GM21786 (cell line): ENCODE measurements around the gene TTC33.
A peak's percentile ranks its signal among the peaks of the same experiment; 100 is the strongest.

Source experiments
- ATAC-seq: cut with Tn5 transposase; IDR thresholded peaks from one replicate; pipeline ENCODE4 v1.9.1; 2021; ENCODE audit not compliant: unreplicated experiment

TTC33 gene

DNA sequence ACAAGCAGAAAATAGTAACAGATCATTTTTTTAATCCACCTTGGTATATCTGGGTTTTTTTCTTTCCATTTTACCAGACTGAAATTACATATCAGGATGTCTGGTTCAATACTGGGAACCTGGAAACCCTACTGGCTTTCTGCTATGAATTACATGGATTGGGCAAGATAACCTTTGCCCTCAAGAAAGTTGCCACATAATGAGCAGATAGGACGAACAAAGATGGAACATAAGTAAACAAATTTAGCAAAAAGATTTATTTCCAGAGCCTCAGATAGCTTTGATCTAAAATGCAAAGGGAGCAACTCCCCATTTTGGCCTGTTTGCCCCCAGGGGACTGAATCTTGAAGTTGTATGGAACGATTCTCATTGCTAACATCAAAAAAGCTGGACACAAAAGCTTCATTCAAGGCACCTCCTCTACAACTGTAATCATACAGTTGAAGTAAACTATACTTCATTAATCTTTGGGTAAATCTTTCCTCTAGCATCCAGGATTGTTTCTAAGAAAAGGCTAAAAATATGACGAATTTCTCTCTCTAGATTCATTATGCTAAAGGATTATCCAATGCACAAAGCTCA is 207.7 kb downstream of the TTC33 start:
- no peak for ATAC-seq

DNA sequence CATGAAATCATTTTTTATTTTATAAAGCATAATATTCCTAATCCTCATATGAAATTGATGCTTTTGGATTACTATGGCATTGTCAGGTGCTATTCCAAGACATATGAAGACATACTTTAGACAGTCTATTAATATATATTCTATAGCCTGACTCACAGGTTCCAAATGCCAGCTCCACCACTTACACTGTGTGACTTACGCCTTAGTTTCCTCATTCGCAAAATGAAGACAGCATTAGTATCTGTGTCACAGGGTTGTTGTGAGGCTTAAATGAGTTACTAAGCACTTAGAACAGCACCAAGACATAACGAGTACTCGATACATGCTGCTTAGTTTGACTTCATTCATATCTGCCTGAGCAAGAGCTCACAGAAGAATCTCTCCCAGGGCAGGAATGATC is 208.2 kb downstream of the TTC33 start:
- no peak for ATAC-seq

DNA sequence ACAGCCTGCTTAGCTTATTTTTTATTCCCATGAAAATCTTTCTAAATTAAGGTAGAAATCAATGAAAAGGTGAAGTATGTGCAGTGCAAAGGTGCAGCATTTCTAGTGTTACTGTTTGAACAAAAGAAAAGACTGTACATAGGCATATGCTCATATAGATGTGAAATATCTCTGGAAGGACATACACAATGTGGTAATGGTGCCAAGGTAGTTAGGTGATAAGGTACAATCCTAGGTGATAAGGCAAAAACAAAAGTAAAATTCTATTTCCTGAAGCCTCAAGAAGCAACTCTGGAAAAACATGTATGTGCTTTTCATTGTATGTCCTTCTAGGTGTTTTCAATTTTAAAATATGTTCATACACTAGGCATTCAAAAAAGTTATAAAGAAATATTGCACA is 215.5 kb downstream of the TTC33 start:
- ATAC-seq = no peak

DNA sequence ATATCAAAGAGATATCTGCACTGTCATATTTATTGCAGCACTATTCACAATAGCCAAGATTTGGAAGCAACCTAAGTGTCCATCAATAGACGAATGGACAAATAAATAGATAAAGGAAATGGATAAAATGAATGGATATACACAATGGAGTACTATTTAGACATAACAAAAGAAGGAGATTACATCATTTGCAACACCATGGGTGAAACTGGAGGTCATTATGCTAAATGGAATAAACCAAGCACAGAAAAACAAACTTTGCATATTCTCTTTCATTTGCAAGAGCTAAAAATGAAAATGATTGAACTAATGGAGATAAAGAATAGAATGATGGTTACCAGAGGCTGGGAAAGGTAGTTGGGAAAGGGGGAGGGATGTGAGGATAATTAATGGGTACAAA is 231.1 kb downstream of the TTC33 start:
- no peak for ATAC-seq

DNA sequence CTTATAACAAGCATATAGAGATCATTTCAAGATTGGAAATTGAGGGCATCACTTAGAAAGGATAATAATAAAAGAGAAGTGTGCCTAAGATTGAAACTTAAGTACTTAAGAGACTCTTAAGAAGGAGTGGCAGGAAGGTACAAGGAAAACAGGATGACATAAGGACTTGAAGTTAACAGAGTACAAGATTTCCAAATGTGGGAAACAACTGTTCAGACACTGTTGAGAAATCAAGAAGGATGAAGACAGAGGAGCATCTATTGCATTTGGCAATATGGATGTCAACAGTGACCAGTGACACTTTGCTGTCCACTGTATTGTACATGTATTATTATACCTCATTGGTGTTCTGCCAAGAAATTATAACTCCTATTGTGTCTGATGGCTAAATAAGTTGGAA is 233.8 kb downstream of the TTC33 start:
- ATAC-seq = no peak

DNA sequence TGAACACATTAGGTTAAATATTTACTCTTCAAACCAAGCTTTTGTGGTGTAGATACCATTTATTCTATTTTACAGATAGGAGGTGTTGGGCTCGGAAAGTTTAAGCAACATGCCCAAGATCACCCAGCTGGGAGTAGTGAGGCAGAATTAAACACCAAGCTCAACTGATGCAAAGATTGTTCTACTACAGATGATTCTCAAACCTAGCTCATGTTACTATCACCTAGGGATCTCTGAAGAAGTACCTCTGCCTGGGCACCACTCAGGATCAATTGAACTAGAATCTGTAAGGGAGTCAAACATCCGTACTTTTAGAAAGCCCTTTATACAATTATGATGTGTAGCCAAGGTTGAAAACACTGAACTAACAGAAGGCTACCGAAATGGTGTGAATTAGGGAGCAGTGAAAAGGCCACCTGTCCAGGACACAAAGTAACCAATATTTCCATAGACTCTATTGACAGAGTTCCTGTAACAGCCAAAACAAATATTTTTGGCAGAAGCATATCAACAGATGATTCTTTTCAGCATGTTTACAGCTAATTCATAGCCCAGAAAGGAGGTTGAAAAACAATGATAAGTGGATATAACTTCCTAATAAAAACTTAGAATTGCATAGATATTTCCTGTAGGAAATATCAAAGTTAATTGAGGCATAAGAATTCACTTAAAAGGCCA is 234.5 kb downstream of the TTC33 start:
- ATAC-seq = no peak

DNA sequence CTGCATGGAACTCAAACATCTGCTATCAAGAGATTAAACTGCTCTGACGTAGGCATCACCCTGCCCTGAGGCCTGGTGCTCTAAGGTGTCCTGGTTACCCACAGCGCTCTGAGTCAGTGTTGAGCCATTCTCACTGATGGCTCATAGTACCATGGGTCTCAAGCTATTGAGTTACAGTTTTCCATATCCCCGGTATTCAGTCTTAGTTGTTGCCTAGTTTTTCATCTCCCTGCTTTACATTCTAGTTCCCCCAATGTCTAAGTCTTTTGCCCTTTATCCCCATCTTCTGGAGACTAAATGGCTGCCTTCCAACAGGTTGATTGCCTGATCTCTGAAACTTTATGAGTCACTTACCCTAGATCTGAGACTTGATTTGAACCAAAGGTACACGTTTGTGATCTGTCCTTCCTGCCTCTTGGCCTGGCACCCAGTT is 237.3 kb downstream of the TTC33 start:
- ATAC-seq = no peak

DNA sequence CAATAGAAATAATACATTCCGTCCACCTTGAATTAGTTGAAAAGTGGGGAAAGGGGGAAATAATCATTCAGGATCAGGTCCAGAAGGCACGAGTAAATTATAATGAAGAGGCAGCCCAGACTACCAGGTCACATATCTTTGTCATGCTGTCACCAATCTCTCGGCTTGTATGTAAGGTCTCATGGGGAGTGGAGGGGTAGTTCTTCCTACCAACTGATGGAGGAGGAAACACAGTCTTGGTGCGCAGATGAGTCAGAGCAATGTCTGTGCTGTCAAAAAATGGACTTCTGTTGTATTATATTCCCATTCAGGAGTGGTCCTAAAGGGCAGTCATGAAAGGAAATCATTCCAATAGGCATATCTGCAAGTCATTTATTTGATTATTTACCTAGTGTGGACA is 240.3 kb downstream of the TTC33 start:
- no peak for ATAC-seq

DNA sequence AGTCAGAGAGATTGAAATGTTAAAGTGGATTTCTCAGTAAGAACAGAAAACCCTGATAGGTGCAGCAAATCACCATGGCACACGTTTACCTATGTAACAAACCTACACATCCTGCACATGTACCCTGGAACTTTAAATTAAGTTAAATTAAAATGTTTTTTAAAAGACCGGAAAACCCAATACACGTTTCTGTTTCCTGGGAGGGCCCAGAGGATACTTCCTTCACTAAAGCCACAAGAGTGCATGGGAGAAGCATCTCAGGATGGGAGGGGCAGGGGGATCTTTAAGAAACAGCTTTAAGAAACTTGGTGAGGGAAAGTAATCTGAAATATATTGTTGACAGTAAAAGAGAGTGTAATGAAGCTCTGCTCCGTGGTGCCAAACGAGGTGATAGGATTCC is 240.8 kb downstream of the TTC33 start:
- no peak for ATAC-seq

DNA sequence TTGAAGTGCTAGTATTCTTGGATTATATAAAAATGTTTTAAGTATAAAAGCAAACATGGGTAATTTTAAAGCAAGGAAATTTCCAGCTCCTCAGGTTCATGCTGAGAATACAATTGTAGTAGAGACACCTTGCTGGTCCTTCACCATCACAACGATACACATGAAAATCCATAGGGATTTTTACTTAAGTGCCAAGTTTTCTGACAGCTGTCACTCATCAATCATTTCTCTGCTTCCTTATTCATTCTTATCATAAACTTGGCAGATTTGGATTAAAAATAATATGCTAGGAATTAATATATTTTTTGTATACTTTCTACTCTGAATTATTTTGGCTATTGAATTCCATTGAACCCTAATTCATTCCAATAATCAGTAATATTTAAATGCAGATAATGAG is 244.0 kb downstream of the TTC33 start:
- ATAC-seq = no peak

DNA sequence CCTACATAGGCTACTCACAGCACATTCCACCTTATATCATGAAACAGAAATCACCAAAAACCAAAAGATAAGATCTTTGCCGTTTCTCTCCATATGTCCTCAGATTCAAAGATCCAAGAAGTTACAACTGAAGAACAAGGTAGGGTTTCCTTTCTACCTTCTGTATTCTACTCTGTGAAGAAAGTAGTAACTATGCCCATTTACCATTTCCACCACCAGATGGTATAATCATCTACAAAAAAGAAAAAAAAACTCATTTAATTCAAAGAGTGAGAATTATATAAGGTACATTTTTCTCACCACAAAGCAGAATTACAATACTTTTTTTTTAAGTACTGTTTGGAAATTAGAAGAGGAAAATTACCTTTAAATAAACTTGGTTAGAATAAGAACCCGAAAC is 248.7 kb downstream of the TTC33 start:
- ATAC-seq = no peak

DNA sequence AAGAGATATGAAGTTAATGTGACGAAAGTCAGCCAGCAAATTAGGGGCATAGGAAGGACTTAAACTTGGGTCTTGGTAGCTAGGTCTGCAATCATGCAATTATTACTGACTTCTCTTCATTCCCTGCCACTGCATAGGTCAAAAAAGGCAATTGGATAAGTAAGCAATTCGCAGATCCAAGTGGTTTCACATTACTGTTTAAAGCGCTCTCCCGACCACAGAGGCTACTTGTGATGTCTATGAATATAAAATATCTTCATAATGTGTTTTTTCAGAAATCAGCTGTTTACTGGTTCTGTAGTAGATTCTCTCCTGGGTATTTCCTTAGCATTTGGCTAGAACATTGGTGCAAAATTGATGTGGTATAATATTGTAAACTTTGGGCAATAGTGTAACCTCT is 250.7 kb downstream of the TTC33 start:
- ATAC-seq = no peak

DNA sequence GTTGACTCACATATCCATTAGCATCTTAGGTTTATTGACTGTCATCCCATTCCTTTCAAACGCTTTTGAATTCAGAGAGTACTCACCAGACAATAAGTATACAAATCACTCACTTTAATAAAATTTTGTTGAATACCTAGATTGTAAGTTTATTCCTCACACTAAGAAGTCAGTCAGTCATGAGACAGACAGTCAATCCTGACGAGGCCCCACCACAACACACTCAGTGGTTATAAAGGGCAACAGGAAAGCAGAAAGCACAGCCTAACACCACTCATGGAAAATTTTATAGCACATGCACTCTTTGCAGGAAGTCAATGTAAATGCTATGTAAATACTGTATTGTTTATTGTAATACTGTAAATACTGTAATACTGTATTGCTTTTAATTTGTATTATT is 252.3 kb downstream of the TTC33 start:
- no peak for ATAC-seq

DNA sequence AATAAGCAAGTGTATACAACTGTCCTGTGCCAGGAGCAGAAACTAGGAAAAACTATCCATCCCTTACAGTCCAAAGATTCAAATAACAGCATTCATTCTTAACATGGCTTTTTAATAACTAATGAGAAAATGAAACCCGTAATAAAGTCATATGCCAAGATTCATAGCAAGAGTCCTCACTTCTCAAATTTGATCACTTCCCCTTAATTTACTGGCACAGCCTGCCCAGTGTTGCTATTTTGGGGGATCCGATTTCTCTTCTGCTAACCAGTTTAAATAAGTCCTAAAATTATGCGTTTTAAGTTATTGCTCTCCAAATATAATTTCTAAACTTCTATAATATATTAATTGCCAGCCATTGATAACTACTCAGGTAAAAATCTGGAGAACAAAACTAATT is 253.0 kb downstream of the TTC33 start:
- ATAC-seq = peak; percentile 60

DNA sequence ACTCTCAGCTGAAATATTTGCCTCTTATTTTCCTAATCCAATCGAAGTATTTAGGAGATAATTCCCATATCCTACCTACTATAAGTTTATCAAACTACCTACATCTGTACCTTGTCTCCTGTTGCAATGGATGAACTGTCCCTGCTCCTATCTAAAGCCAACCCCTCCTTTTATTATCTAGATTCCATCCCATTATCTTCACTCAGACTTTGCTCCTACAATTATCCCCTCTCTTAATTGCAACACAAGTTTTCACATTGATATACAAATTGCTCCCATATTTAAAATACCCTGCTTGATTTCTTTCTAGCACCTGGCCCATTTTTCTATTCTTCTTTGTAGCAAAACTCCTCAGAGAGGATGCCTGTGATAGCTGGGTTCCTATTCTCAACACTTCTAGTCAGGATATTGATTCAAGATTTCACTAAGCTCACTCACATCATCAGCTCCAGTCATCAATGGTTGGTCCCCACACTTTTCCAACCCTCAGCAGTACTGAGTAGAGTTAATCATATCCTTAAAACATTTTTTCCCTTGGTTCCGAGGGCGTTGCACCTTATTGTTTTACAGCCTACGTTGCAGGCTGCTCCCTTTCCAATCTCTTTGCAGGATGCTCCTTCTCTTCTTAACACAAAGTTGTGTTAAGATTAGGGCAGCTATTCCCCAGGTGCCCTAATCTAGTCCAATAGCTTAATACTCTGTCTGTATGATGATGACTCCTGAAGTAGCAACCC is 253.9 kb downstream of the TTC33 start:
- no peak for ATAC-seq

DNA sequence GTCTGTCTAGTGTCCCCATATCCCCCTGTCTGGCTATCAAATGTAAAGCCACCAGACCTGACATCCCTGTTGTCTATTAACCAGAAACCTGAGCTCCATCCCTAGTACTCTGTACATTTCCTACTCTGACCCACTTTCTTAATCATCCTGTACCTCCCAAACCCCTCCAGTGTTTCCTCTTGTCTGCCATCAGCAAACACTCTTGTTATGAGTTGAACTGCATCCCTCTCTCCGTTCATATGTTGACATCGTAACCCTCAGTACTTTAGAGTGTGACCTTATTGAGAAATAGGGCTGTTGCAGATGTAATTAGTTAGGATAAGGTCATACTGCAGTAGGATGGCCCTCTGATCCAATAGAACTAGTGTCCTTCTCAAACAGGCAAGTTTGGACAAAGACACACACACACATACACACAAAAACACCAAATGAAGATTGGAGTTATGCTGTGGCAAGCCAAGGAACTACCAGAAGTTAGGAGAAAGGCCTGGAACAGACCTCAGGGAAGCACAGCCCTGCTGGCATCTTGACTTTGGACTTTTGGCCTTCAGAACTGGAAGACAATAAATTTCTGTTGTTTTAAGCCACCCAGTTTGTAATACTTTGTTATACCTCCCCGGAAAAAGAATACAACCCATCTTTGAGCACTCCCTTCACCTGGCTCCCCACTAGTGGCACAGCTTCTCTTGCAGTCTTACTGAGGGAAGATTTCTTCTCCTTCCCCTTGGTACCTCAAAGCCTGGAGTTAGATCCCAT is 256.1 kb downstream of the TTC33 start:
- no peak for ATAC-seq

DNA sequence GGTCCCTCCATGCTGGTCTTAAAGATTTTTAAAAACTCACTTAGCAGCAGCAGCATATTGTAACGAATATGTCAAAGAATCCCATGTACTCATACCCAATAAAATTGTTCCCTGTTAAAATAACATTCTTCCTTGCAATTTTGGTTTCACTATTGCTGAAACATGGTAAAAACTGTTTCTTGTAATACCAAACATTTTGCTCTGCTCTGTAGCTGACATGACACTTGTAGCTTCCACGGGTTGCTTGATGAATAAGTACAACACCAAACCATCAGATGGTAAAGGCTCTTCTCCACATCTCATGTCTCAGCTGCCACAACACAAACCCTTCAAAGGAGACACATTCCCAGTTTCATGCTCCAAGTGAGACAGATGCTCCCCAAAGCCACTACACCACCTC is 256.8 kb downstream of the TTC33 start:
- no peak for ATAC-seq

DNA sequence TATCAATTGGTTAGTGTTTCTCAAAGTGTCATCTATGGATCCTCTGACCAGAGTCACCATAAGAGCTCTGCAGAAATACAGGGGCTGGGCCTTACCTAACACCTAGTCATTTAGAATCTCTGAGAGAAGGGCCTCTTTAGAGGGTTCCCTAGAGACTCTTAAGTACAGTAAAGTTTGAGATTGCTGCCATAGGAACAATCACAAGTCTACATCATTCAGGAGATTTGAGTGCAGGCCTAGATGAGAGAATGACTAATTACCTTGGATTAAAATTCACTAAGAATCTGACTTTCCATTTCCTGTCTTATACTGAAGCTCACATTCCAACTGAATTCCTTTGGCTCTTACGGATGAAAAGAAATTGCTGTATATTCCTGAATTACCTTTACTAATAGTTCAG is 258.2 kb downstream of the TTC33 start:
- ATAC-seq = no peak

DNA sequence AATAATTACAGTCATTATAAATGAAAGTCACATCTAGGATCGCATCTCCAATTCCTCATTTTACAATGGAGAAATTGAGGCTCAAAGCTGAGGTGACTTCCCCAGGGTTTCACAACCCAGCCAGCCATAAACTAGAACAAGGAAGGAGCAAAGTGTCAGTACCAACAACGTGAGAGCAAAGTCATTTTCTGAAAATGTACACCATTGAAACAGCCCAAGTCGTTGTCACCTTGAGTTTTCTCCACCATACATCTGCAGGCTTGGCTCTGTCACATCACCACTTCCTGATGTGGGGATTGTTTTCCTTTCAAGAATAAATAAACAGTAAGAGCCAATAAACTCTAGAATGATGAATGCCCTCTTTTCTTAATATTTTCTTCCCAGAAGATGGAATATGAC is 260.5 kb downstream of the TTC33 start:
- ATAC-seq = no peak

DNA sequence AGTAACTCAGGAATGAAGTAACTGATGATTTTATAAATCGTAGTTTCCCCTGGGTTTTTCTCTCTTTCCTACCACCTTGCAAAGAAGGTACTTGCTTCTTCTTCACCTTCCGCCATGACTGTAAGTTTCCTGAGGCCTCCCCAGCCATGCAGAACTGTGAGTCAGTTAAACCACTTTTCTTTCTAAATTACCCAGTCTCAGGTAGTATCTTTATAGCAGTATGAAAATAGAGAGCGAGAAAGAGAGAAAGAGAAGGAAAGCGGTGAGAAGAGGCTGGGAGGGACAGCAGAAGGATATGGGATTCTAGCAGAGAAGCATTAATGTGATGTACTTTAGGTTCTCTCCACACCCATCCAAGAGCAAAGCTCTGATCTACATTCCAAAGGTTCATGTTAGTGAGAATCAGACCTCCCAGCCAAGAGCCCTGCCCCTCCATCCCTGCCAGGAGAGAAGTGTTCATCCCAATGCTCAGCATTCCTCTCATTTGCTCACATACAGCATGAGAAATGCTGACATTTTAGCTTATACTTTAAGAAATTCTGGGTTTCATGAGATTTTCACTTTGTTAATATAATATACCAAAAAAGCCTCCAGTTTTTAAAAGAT is 261.0 kb downstream of the TTC33 start:
- no peak for ATAC-seq

DNA sequence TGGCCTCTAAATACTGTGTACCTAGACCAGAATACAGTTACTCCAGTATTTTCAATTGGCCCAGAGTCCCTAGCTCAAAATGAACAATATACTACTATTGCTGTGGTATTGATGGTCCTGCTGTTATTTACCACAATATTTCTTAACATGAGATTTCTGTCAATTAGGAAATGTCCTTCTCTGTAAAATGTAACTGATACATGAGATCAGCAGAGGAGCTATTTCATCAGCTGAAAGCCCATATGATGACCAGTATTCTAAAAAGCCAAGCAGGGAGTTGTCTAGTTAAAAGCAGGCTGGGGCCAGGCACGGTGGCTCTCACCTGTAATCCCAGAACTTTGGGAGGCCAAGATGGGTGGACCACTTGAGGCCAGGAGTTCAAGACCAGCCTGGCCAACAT is 263.7 kb downstream of the TTC33 start:
- ATAC-seq = no peak
